DMS79 treated with DMSO at 0.1 percent for 48 hours (cell line): ENCODE results near the gene MRPL20.

Source experiments
- DNase-seq: peaks from one replicate; lab custom pipeline; 2025; lab: John Stamatoyannopoulos, UW

The MRPL20 gene

GRCh38 chr1:1360506-1361169 lies 46.5 kb downstream of the MRPL20 start:
- no peak for DNase-seq

- no peak for DNase-seq
Observed at GRCh38 chr1:1359664-1360468, 47.2 kb downstream of the MRPL20 start.

- no peak for DNase-seq
Observed at GRCh38 chr1:1359308-1359663, 47.8 kb downstream of the MRPL20 start.

- no peak for DNase-seq
Observed at GRCh38 chr1:1358433-1359271, 48.4 kb downstream of the MRPL20 start, which contains the start of gene MXRA8. Gene MXRA8, minus strand, starts transcription at chr1:1358555. Its CDS starts 51 bp downstream, at chr1:1358504.

GRCh38 chr1:1357871-1358432 lies 49.1 kb downstream of the MRPL20 start:
- DNase-seq: no peak

GRCh38 chr1:1356796-1357401 lies 50.2 kb downstream of the MRPL20 start:
- DNase-seq: no peak

- DNase-seq: no peak
Observed at GRCh38 chr1:1356166-1356795, 50.8 kb downstream of the MRPL20 start.

GRCh38 chr1:1355416-1355815 lies 51.7 kb downstream of the MRPL20 start:
- DNase-seq: peak; percentile 16

- DNase-seq: no peak
Observed at GRCh38 chr1:1354271-1355247, 52.5 kb downstream of the MRPL20 start.

- peak; percentile 51 for DNase-seq
Observed at GRCh38 chr1:1353389-1354151, 53.5 kb downstream of the MRPL20 start.

- DNase-seq: no peak
Observed at GRCh38 chr1:1352786-1353388, 54.2 kb downstream of the MRPL20 start.
